H9 (cell line): ENCODE data around the gene PRRX1. TPM values are rescaled to one million over a fixed set of nuclear protein-coding genes. Genes with fewer than 3 reads are reported as not detected.

Experiments
- DNase-seq: peaks from one replicate; pipeline ENCODE4 v3.0.0-alpha.2; 2017
- H2AFZ ChIP-seq: one replicate; pipeline ENCODE4 v1.6.1; 2013; ENCODE audit warnings: mild to moderate bottlenecking, low read length, control low read depth, moderate library complexity
- H2AK5ac ChIP-seq: 2 replicates; pipeline ENCODE4 v1.6.1; 2013; ENCODE audit warnings: low read length, control low read depth, mixed read lengths; ENCODE audit not compliant: insufficient read length
- H2BK120ac ChIP-seq: one replicate; pipeline ENCODE4 v1.6.1; 2013; ENCODE audit warnings: low read depth, mild to moderate bottlenecking, low read length, control low read depth, inconsistent platforms; ENCODE audit not compliant: poor library complexity, severe bottlenecking
- H2BK12ac ChIP-seq: 2 replicates; pipeline ENCODE4 v1.6.1; 2013; ENCODE audit warnings: low read length, control low read depth, mixed read lengths, low read depth; ENCODE audit not compliant: insufficient read length
- H2BK15ac ChIP-seq: 2 replicates; pipeline ENCODE4 v1.6.1; 2013; ENCODE audit warnings: low read depth, low read length, control low read depth
- H2BK20ac ChIP-seq: one replicate; pipeline ENCODE4 v1.6.1; 2013; ENCODE audit warnings: low read depth, mild to moderate bottlenecking, low read length, control low read depth, inconsistent platforms; ENCODE audit not compliant: poor library complexity, severe bottlenecking
- H2BK5ac ChIP-seq: 2 replicates; pipeline ENCODE4 v1.6.1; 2013; ENCODE audit warnings: low read length, control low read depth, mixed read lengths; ENCODE audit not compliant: insufficient read length
- H3K14ac ChIP-seq: 2 replicates; pipeline ENCODE4 v1.6.1; 2013; ENCODE audit warnings: low read length, control low read depth; ENCODE audit not compliant: insufficient read depth
- H3K18ac ChIP-seq: 2 replicates; pipeline ENCODE4 v1.6.1; 2013; ENCODE audit warnings: low read depth, mild to moderate bottlenecking, mixed read lengths, low read length, control low read depth; ENCODE audit not compliant: insufficient read length
- H3K23ac ChIP-seq: 2 replicates; pipeline ENCODE4 v1.6.1; 2013; ENCODE audit warnings: low read length, control low read depth, mixed read lengths, low read depth; ENCODE audit not compliant: insufficient read length
- H3K23me2 ChIP-seq: 2 replicates; pipeline ENCODE4 v1.6.1; 2013; ENCODE audit warnings: low read depth, mild to moderate bottlenecking, mixed read lengths, low read length, control low read depth; ENCODE audit not compliant: insufficient read length, poor library complexity, severe bottlenecking
- H3K27ac ChIP-seq: 2 replicates; pipeline ENCODE4 v1.5.1; 2013; ENCODE audit warnings: low read length, control low read depth, mixed read lengths, low read depth; ENCODE audit not compliant: insufficient read length
- H3K27me3 ChIP-seq: 2 replicates; pipeline ENCODE4 v1.6.1; 2013; ENCODE audit warnings: low read length, control low read depth, inconsistent platforms; ENCODE audit not compliant: insufficient read depth
- H3K4ac ChIP-seq: 2 replicates; pipeline ENCODE4 v1.6.1; 2013; ENCODE audit warnings: low read depth, mild to moderate bottlenecking, control low read depth, inconsistent platforms, low read length, moderate library complexity
- H3K4me1 ChIP-seq: 2 replicates; pipeline ENCODE4 v1.6.1; 2013; ENCODE audit warnings: low read length, control low read depth, inconsistent platforms; ENCODE audit not compliant: insufficient read depth
- H3K4me2 ChIP-seq: 2 replicates; pipeline ENCODE4 v1.6.1; 2013; ENCODE audit warnings: low read length, control low read depth, mixed read lengths; ENCODE audit not compliant: insufficient read length, insufficient read depth
- H3K56ac ChIP-seq: 2 replicates; pipeline ENCODE4 v1.6.1; 2013; ENCODE audit warnings: low read depth, mild to moderate bottlenecking, mixed read lengths, low read length, control low read depth; ENCODE audit not compliant: insufficient read length
- H3K79me1 ChIP-seq: 2 replicates; pipeline ENCODE4 v1.6.1; 2013; ENCODE audit warnings: low read depth, mild to moderate bottlenecking, moderate library complexity, low read length, control low read depth, inconsistent platforms; ENCODE audit not compliant: insufficient read depth, poor library complexity, severe bottlenecking
- H3K79me2 ChIP-seq: 2 replicates; pipeline ENCODE4 v1.6.1; 2013; ENCODE audit warnings: low read length, control low read depth, inconsistent platforms; ENCODE audit not compliant: insufficient read depth
- H3K9ac ChIP-seq: 2 replicates; pipeline ENCODE4 v1.6.1; 2013; ENCODE audit warnings: low read length, control low read depth, mixed read lengths; ENCODE audit not compliant: insufficient read length; ENCODE audit errors: extremely low read depth
- H3K9me3 ChIP-seq: one replicate; pipeline ENCODE4 v1.6.1; 2013; ENCODE audit warnings: low read depth, low read length, inconsistent platforms; ENCODE audit not compliant: control insufficient read depth
- H3T11ph ChIP-seq: one replicate; pipeline ENCODE4 v1.6.1; 2013; ENCODE audit warnings: mild to moderate bottlenecking, low read length, control low read depth, inconsistent platforms
- H4K20me1 ChIP-seq: one replicate; pipeline ENCODE4 v1.6.1; 2013; ENCODE audit not compliant: control insufficient read depth, insufficient read length, insufficient read depth
- H4K5ac ChIP-seq: 2 replicates; pipeline ENCODE4 v1.6.1; 2013; ENCODE audit warnings: low read depth, mild to moderate bottlenecking, mixed read lengths, low read length, control low read depth; ENCODE audit not compliant: insufficient read length
- H4K8ac ChIP-seq: replicated peaks from 2 replicates; pipeline ENCODE4 v1.6.1; 2013; ENCODE audit warnings: low read length, control low read depth, mixed read lengths, low read depth; ENCODE audit not compliant: insufficient read length
- H4K91ac ChIP-seq: 2 replicates; pipeline ENCODE4 v1.6.1; 2013; ENCODE audit warnings: low read depth, mild to moderate bottlenecking, moderate library complexity, mixed read lengths, low read length, control low read depth; ENCODE audit not compliant: insufficient read length
- H3K27ac Mint-ChIP-seq, 3 experiments: 2 replicates in 2 of 3; 3 replicates in 1 of 3; pipeline ENCODE4 v1.8.0; 2020 to 2021; ENCODE audit warnings: mixed read lengths in 3 of 3, mild to moderate bottlenecking in 1 of 3, moderate library complexity in 1 of 3
- H3K27me3 Mint-ChIP-seq: 2 replicates; pipeline ENCODE4 v1.8.0; 2021; ENCODE audit warnings: low read depth, mild to moderate bottlenecking, moderate library complexity, mixed read lengths
- H3K36me3 Mint-ChIP-seq, 3 experiments: 2 replicates in 2 of 3; 3 replicates in 1 of 3; pipeline ENCODE4 v1.8.0; 2020 to 2021; ENCODE audit warnings: low read depth in 3 of 3, mixed read lengths in 3 of 3; ENCODE audit not compliant: insufficient read depth in 1 of 3
- H3K4me1 Mint-ChIP-seq, 2 experiments: 2 replicates each; pipeline ENCODE4 v1.8.0; 2020; ENCODE audit warnings: mixed read lengths in 2 of 2
- H3K4me3 Mint-ChIP-seq, 2 experiments: 2 replicates in 1 of 2; 3 replicates in 1 of 2; pipeline ENCODE4 v1.8.0; 2020 to 2021; ENCODE audit warnings: mild to moderate bottlenecking in 2 of 2, mixed read lengths in 2 of 2, moderate library complexity in 1 of 2
- H3K9me3 Mint-ChIP-seq, 2 experiments: 2 replicates in 1 of 2; 3 replicates in 1 of 2; pipeline ENCODE4 v1.8.0; 2020; ENCODE audit warnings: mild to moderate bottlenecking in 2 of 2, mixed read lengths in 2 of 2, moderate library complexity in 1 of 2
- total RNA-seq: library from RNA; stranded (reverse); gene quantifications from 2 replicates; pipeline ENCODE4 v1.2.1, GENCODE V29; 2021
- TF ChIP-seq, protein P1 (sequence below): fragments of 200-600 bp; sonication (generic); conservative IDR thresholded peaks from 3 replicates; pipeline ENCODE4 v1.8.0; 2021; ENCODE audit warnings: antibody characterized with exemption, mild to moderate bottlenecking

The PRRX1 gene
- total RNA-seq, 1 experiment from 2014 or later, result not detected

DNA sequence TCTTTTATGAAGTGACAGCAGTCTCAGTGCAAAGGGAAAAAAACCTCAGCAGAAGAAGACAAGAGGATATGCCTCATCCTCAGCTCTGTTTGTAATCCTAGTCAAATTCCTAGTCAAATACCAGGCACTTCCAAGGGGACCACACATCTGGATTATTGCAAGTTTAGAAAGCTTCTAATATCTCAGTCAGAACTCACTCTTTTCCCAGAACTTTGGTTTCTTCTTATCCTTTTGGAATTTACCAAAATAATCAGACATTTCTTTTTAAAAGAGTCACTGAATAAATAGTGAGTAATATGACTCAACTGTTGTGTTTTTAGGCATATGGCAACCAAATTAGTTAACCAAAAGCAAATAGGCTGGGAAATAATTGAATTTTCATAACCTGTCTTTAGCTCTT is 47.8 kb downstream of the PRRX1 start:
- no peak overlapping the region for H4K8ac ChIP-seq
- no peak overlapping the region for H2BK120ac ChIP-seq
- H4K20me1 ChIP-seq, result no peaks in the 10 kb centered on the region
- no peak overlapping the region for H2AFZ ChIP-seq
- no peak overlapping the region for H2BK5ac ChIP-seq
- no peaks in the 10 kb centered on the region for H3K36me3 Mint-ChIP-seq
- no peak overlapping the region for H3T11ph ChIP-seq
- H3K4me2 ChIP-seq, result no peak overlapping the region
- no peaks in the 10 kb centered on the region; the same call in 1 of the 2 replicates for H3K27me3 Mint-ChIP-seq
- no peak overlapping the region for H2AK5ac ChIP-seq
- H3K14ac ChIP-seq, result no peak overlapping the region
- no peak overlapping the region for H3K27ac Mint-ChIP-seq
- H3K27me3 ChIP-seq, result no peaks in the 10 kb centered on the region
- H3K9me3 ChIP-seq, result no peaks in the 10 kb centered on the region
- no peaks in the 10 kb centered on the region for H3K23me2 ChIP-seq
- no peaks in the 10 kb centered on the region for H3K79me1 ChIP-seq
- H3K27ac ChIP-seq, result no peak overlapping the region
- H2BK15ac ChIP-seq, result no peak overlapping the region
- no peak overlapping the region for H3K4ac ChIP-seq
- TF ChIP-seq, protein P1, sequence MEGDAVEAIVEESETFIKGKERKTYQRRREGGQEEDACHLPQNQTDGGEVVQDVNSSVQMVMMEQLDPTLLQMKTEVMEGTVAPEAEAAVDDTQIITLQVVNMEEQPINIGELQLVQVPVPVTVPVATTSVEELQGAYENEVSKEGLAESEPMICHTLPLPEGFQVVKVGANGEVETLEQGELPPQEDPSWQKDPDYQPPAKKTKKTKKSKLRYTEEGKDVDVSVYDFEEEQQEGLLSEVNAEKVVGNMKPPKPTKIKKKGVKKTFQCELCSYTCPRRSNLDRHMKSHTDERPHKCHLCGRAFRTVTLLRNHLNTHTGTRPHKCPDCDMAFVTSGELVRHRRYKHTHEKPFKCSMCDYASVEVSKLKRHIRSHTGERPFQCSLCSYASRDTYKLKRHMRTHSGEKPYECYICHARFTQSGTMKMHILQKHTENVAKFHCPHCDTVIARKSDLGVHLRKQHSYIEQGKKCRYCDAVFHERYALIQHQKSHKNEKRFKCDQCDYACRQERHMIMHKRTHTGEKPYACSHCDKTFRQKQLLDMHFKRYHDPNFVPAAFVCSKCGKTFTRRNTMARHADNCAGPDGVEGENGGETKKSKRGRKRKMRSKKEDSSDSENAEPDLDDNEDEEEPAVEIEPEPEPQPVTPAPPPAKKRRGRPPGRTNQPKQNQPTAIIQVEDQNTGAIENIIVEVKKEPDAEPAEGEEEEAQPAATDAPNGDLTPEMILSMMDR, result no peak
- no peaks in the 10 kb centered on the region for H3K4me1 Mint-ChIP-seq
- no peak overlapping the region for H3K18ac ChIP-seq
- no peaks in the 10 kb centered on the region for H3K4me1 ChIP-seq
- no peak overlapping the region for H2BK12ac ChIP-seq
- no peak overlapping the region for H3K23ac ChIP-seq
- no peak for DNase-seq
- H3K9me3 Mint-ChIP-seq, result no peaks in the 10 kb centered on the region
- H3K56ac ChIP-seq, result no peak overlapping the region
- H4K5ac ChIP-seq, result no peak overlapping the region
- no peak overlapping the region for H3K9ac ChIP-seq
- no peak overlapping the region for H3K4me3 Mint-ChIP-seq
- no peaks in the 10 kb centered on the region for H3K79me2 ChIP-seq
- H4K91ac ChIP-seq, result no peak overlapping the region
- H2BK20ac ChIP-seq, result no peak overlapping the region
